Measurements from ENCODE around the gene PTPN6.

The PTPN6 gene
- long read RNA-seq, transcript PTPN6-203 (15 exons, 2,412 nt), result minor isoform, 7 of 2,705 reads
- long read RNA-seq, transcript PTPN6-204 (16 exons, 2,389 nt), result minor isoform, 18 of 2,705 reads
- long read RNA-seq, transcript PTPN6-201 (16 exons, 2,245 nt), result major isoform, 2,319 of 2,705 reads
- long read RNA-seq, transcript PTPN6-202 (16 exons, 2,159 nt), result minor isoform, 6 of 2,705 reads
- long read RNA-seq, partial matches to known transcripts, result 90 of 2,705 reads
- long read RNA-seq, other reads (novel, unspliced or antisense), result 263 of 2,705 reads

GRCh38 chr12:6950811-6951540 lies at the start of gene PTPN6:
Gene PTPN6, plus strand, starts transcription at chr12:6951356. Its CDS starts 157 bp downstream, at chr12:6951513.
- H3K4me3 ChIP-seq (replicated peaks; ENCODE audit: insufficient read depth, low read length), result peak within 1 kb of the TSS; percentile 80
- no peaks in the 10 kb centered on the region for H3K27me3 ChIP-seq (ENCODE audit: insufficient read depth, poor library complexity, severe bottlenecking)
- TF ChIP-seq POLR2AphosphoS5 (IDR thresholded peaks at IDR 0.05; ENCODE audit: low read depth) (peak; percentile 88; the same call in 1 of the 2 replicates), GABPA (IDR thresholded peaks at IDR 0.05; ENCODE audit: low read depth) (no peak), SPI1 (IDR thresholded peaks at IDR 0.05; ENCODE audit: borderline replicate concordance, low read depth) (peak; percentile 89)
- TF ChIP-seq, protein P1, sequence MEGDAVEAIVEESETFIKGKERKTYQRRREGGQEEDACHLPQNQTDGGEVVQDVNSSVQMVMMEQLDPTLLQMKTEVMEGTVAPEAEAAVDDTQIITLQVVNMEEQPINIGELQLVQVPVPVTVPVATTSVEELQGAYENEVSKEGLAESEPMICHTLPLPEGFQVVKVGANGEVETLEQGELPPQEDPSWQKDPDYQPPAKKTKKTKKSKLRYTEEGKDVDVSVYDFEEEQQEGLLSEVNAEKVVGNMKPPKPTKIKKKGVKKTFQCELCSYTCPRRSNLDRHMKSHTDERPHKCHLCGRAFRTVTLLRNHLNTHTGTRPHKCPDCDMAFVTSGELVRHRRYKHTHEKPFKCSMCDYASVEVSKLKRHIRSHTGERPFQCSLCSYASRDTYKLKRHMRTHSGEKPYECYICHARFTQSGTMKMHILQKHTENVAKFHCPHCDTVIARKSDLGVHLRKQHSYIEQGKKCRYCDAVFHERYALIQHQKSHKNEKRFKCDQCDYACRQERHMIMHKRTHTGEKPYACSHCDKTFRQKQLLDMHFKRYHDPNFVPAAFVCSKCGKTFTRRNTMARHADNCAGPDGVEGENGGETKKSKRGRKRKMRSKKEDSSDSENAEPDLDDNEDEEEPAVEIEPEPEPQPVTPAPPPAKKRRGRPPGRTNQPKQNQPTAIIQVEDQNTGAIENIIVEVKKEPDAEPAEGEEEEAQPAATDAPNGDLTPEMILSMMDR (IDR thresholded peaks at IDR 0.05; ENCODE audit: insufficient read depth, low read length), result no peak
- TF ChIP-seq, protein P2, sequence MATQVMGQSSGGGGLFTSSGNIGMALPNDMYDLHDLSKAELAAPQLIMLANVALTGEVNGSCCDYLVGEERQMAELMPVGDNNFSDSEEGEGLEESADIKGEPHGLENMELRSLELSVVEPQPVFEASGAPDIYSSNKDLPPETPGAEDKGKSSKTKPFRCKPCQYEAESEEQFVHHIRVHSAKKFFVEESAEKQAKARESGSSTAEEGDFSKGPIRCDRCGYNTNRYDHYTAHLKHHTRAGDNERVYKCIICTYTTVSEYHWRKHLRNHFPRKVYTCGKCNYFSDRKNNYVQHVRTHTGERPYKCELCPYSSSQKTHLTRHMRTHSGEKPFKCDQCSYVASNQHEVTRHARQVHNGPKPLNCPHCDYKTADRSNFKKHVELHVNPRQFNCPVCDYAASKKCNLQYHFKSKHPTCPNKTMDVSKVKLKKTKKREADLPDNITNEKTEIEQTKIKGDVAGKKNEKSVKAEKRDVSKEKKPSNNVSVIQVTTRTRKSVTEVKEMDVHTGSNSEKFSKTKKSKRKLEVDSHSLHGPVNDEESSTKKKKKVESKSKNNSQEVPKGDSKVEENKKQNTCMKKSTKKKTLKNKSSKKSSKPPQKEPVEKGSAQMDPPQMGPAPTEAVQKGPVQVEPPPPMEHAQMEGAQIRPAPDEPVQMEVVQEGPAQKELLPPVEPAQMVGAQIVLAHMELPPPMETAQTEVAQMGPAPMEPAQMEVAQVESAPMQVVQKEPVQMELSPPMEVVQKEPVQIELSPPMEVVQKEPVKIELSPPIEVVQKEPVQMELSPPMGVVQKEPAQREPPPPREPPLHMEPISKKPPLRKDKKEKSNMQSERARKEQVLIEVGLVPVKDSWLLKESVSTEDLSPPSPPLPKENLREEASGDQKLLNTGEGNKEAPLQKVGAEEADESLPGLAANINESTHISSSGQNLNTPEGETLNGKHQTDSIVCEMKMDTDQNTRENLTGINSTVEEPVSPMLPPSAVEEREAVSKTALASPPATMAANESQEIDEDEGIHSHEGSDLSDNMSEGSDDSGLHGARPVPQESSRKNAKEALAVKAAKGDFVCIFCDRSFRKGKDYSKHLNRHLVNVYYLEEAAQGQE (IDR thresholded peaks at IDR 0.05; ENCODE audit: insufficient replicate concordance, low read depth), result peak; percentile 66
- peak; percentile 94 to 96 for DNase-seq (ENCODE audit: low read depth in 1 of 2, low spot score in 1 of 2)
- H3K27ac ChIP-seq (replicated peaks), result peak within 1 kb of the TSS; percentile 99

- H3K4me3 ChIP-seq (replicated peaks; ENCODE audit: insufficient read depth, low read length), result no peak overlapping the region
- no peak for TF ChIP-seq POLR2AphosphoS5 (IDR thresholded peaks at IDR 0.05; ENCODE audit: low read depth)
- TF ChIP-seq, protein P2 (IDR thresholded peaks at IDR 0.05; ENCODE audit: insufficient replicate concordance, low read depth), result no peak
Observed at GRCh38 chr12:6902448-6902847, 48.7 kb upstream of the PTPN6 start.

DNA sequence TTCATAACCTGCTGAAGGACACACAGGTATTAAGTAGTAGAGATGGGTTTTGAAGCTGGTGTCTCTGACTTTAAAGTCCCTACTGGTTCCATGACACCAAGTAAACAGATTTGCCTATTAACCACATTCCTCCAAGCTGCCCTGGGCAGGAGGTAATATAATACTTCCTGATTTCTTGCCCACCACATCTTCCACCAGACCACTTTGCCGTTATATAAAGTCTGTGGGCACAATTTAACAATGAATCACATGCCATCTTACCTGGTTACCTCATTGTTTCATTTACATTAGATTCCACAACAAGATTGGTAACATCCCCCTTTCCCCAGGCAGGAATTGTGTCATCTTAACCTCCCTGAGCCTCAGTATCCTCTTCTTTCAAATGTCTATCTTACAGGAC lies 47.4 kb upstream of the PTPN6 start:
- no peaks in the 10 kb centered on the region for H3K27me3 ChIP-seq (ENCODE audit: insufficient read depth, poor library complexity, severe bottlenecking)
- H3K4me3 ChIP-seq (replicated peaks; ENCODE audit: insufficient read depth, low read length), result no peak overlapping the region
- no peak overlapping the region; the same call in 1 of the 2 replicates for H3K27ac ChIP-seq (replicated peaks)
- no peak for DNase-seq (ENCODE audit: low read depth in 1 of 2, low spot score in 1 of 2)
- TF ChIP-seq SPI1 (IDR thresholded peaks at IDR 0.05; ENCODE audit: borderline replicate concordance, low read depth) (no peak), POLR2AphosphoS5 (IDR thresholded peaks at IDR 0.05; ENCODE audit: low read depth) (no peak), GABPA (IDR thresholded peaks at IDR 0.05; ENCODE audit: low read depth) (no peak)
- TF ChIP-seq, protein P1 (IDR thresholded peaks at IDR 0.05; ENCODE audit: insufficient read depth, low read length), result no peak
- TF ChIP-seq, protein P2 (IDR thresholded peaks at IDR 0.05; ENCODE audit: insufficient replicate concordance, low read depth), result no peak

More at GRCh38 chr12:6902448-6902847, 48.7 kb upstream of the PTPN6 start:
- Histone ChIP-seq H3K27ac (replicated peaks) (no peak overlapping the region), H3K27me3 (ENCODE audit: insufficient read depth, poor library complexity, severe bottlenecking) (no peaks in the 10 kb centered on the region)
- no peak for DNase-seq (ENCODE audit: low read depth in 1 of 2, low spot score in 1 of 2)
